K562 (cell line): ENCODE measurements around the gene PITPNM1. TPM values are rescaled to one million over a fixed set of nuclear protein-coding genes. Genes with fewer than 3 reads are reported as not detected.

Experiments used
- NFYB ChIP-seq: IDR thresholded peaks from 2 replicates; pipeline ENCODE4 v1.6.1; 2011; ENCODE audit warnings: mild to moderate bottlenecking, moderate library complexity; ENCODE audit not compliant: insufficient read length; ENCODE audit errors: extremely low read depth
- TRIM25 ChIP-seq: fragments of 450-650 bp; IDR thresholded peaks from 2 replicates; pipeline ENCODE4 v1.7.0; 2016; ENCODE audit warnings: borderline replicate concordance
- ZNF277 ChIP-seq: fragments of 250-450 bp; sonication (Bioruptor Pico); IDR thresholded peaks from 2 replicates; pipeline ENCODE4 v1.8.0; 2022; ENCODE audit warnings: inconsistent platforms, mild to moderate bottlenecking, moderate library complexity, borderline replicate concordance
- polyA plus RNA-seq, 8 experiments: library from polyadenylated mRNA; depleted of rRNA in 4 of 8; stranded (reverse) in 5 of 8; unstranded in 3 of 8; fragments of >200 nt; fragmentation: Nextera tagmentation in 2 of 8; fragmentation: Illumina TruSeq in 1 of 8; extraction: Ambion mirVana in 2 of 8; extraction: Trizol in 1 of 8; gene quantifications; 2 replicates each; pipeline versions ENCODE4 v1.2.1 to v1.2.3, GENCODE V29; 2011 to 2014; ENCODE audit warnings: inconsistent platforms in 1 of 8, missing spikeins in 1 of 8
- total RNA-seq, 7 experiments: library from RNA; depleted of rRNA in 6 of 7; stranded (reverse); fragments of >200 nt in 6 of 7; fragmentation: Illumina TruSeq in 2 of 7; extraction: Trizol in 2 of 7; gene quantifications; 2 replicates each; pipeline versions ENCODE4 v1.2.1 to v1.2.3, GENCODE V29; 2011 to 2021; ENCODE audit warnings: low replicate concordance in 1 of 7

Gene PITPNM1
- total and polyA plus RNA-seq, 9 of the 15 experiments (the other 6 are each of a cell fraction or from before 2014, with no cell fraction given) = 0.11 to 53.7 (median 16.0) TPM

GRCh38 chr11:67505605-67506396 lies 638 bp upstream of the PITPNM1 start (continued):
- TF ChIP-seq ZNF277 (CRISPR knock-in tag) (no peak), NFYB (no peak), TRIM25 (no peak)
